Measurements from ENCODE around the gene GRIK4. TPM values are rescaled to one million over a fixed set of nuclear protein-coding genes. Genes with fewer than 3 reads are reported as not detected.

Gene GRIK4
- total RNA-seq, 1 donor from 2014 or later = 0.36 TPM

DNA sequence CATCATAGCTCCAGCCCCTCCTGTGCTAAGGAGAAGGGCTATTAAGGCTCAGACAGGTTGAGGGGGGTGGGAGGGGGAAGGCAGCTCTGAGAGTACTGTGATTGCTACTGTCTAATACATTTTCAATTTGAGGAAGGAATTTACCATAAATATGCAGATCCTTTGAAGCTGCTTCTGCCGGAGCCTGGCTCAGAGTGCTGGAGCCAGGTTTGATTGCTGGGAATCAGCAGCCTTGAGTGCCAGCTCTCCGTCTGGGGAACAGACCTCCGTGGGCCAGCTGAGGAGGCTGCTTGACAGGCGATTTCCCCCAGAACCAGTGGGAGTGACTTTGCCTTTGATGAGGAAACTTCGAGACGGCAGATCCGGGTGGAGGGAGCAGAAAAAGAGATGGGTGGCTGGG is 370.6 kb downstream of the GRIK4 start:
- Histone ChIP-seq H3F3A (ENCODE audit: low read depth) (no peaks in the 10 kb centered on the region), H2AFZ (replicated peaks) (no peak overlapping the region), H3K4me2 (no peak overlapping the region), H3K4me1 (peaks cover 11% of the 10 kb centered on the region), H4K20me1 (ENCODE audit: low read depth) (no peaks in the 10 kb centered on the region), H3K79me2 (ENCODE audit: low read depth) (no peaks in the 10 kb centered on the region), H3K4me3 (no peak overlapping the region), H3K9me3 (ENCODE audit: low read depth) (no peaks in the 10 kb centered on the region), H3K36me3 (no peaks in the 10 kb centered on the region), H3K27me3 (no peaks in the 10 kb centered on the region), H3K27ac (no peak overlapping the region), H3K9ac (no peak overlapping the region)
- H3K36me3 Mint-ChIP-seq = no peaks in the 10 kb centered on the region
- no peaks in the 10 kb centered on the region for H3K9me3 Mint-ChIP-seq
- H3K4me3 Mint-ChIP-seq = no peak overlapping the region
- DNase-seq (ENCODE audit: low spot score) = no peak
- TF ChIP-seq EZH2phosphoT487 (IDR thresholded peaks at IDR 0.05) (no peak), CTCF (IDR thresholded peaks at IDR 0.05) (no peak), EZH2 (IDR thresholded peaks at IDR 0.05) (no peak)
- H3K27me3 Mint-ChIP-seq (ENCODE audit: insufficient read depth, low read depth) = peaks cover 13% of the 10 kb centered on the region
- H3K4me1 Mint-ChIP-seq = peaks cover 45% of the 10 kb centered on the region
- peak overlapping the region; percentile 73 for H3K27ac Mint-ChIP-seq

- Histone ChIP-seq H3K9ac (no peak overlapping the region), H3K79me2 (ENCODE audit: low read depth) (no peaks in the 10 kb centered on the region), H3K4me2 (no peak overlapping the region), H3K4me1 (peaks cover 11% of the 10 kb centered on the region), H3K9me3 (ENCODE audit: low read depth) (no peaks in the 10 kb centered on the region), H4K20me1 (ENCODE audit: low read depth) (no peaks in the 10 kb centered on the region), H3K27ac (no peak overlapping the region), H3K27me3 (no peaks in the 10 kb centered on the region), H2AFZ (replicated peaks) (no peak overlapping the region), H3F3A (ENCODE audit: low read depth) (no peaks in the 10 kb centered on the region), H3K4me3 (no peak overlapping the region), H3K36me3 (no peaks in the 10 kb centered on the region)
- H3K4me3 Mint-ChIP-seq = no peak overlapping the region
- DNase-seq (ENCODE audit: low spot score) = peak; percentile 25
- peaks cover 45% of the 10 kb centered on the region for H3K4me1 Mint-ChIP-seq
- H3K36me3 Mint-ChIP-seq = no peaks in the 10 kb centered on the region
- peak overlapping the region; percentile 89 for H3K27ac Mint-ChIP-seq
- peaks cover 11% of the 10 kb centered on the region for H3K27me3 Mint-ChIP-seq (ENCODE audit: insufficient read depth, low read depth)
- no peak for TF ChIP-seq EZH2phosphoT487 (IDR thresholded peaks at IDR 0.05)
- TF ChIP-seq EZH2 (IDR thresholded peaks at IDR 0.05) = no peak
- TF ChIP-seq CTCF (IDR thresholded peaks at IDR 0.05) = no peak
- no peaks in the 10 kb centered on the region for H3K9me3 Mint-ChIP-seq
Measured at GRCh38 chr11:120883404-120884080, 372.0 kb downstream of the GRIK4 start.

DNA sequence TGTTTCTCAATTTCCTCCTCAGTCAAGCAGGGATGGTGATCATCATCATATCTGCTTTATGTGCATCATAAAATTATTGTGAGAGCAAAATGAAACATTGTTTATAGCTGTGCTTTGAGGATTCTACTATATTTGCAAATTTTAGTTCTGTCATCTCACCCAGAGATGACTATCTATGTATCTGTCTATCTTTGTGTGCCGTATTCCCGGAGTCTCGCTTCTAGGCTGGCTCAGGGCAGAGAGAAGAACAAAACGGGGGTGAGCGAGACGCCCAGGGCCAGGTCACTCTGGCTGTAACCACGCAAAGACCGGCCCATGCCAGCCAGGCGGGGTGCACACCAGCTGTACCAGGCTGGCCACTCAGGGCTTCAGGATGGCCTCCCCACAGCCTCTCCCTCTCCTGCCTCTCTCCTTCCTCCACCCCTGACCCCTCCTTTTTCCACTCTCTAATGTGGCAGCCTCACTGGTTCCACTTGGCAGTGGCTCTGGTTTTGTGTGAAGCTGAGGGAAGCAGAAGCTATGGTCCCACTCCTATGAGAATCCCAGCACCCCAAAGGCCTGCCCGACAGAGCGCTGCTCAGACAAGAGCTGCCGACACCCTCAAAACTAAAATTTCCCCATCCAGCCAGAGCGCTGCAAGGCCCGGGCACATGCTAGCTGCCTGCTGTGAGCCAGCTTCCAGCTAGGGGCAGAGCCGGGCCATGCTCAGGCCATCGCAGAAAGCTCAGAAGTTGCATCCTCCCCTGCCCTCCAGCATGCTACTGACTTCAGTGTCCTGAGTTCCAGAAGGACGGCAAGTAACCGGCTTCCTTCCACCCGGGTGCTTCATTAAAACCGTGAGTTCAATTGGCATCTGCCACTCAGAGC is 372.8 kb downstream of the GRIK4 start:
- H3K27me3 Mint-ChIP-seq (ENCODE audit: insufficient read depth, low read depth) = peaks cover 9% of the 10 kb centered on the region
- no peak overlapping the region for H3K9ac ChIP-seq
- H3K27ac Mint-ChIP-seq = peak overlapping the region; percentile 80
- no peaks in the 10 kb centered on the region for H3K27me3 ChIP-seq
- no peak for TF ChIP-seq EZH2phosphoT487 (IDR thresholded peaks at IDR 0.05)
- TF ChIP-seq CTCF (IDR thresholded peaks at IDR 0.05) = no peak
- TF ChIP-seq EZH2 (IDR thresholded peaks at IDR 0.05) = no peak
- no peak overlapping the region for H2AFZ ChIP-seq (replicated peaks)
- H3K9me3 Mint-ChIP-seq = no peaks in the 10 kb centered on the region
- H3K79me2 ChIP-seq (ENCODE audit: low read depth) = no peaks in the 10 kb centered on the region
- no peak overlapping the region for H3K4me3 Mint-ChIP-seq
- no peak overlapping the region for H3K27ac ChIP-seq
- no peak overlapping the region for H3K4me2 ChIP-seq
- no peaks in the 10 kb centered on the region for H3K36me3 Mint-ChIP-seq
- H4K20me1 ChIP-seq (ENCODE audit: low read depth) = no peaks in the 10 kb centered on the region
- H3K9me3 ChIP-seq (ENCODE audit: low read depth) = no peaks in the 10 kb centered on the region
- H3F3A ChIP-seq (ENCODE audit: low read depth) = no peaks in the 10 kb centered on the region
- no peak for DNase-seq (ENCODE audit: low spot score)
- no peaks in the 10 kb centered on the region for H3K36me3 ChIP-seq
- peaks cover 37% of the 10 kb centered on the region for H3K4me1 Mint-ChIP-seq
- no peak overlapping the region for H3K4me3 ChIP-seq
- H3K4me1 ChIP-seq = peaks cover 7% of the 10 kb centered on the region
